Aorta (tissue), 5 donors: ENCODE measurements around the gene PSMA1. TPM values are rescaled to one million over a fixed set of nuclear protein-coding genes. Genes with fewer than 3 reads are reported as not detected.
"Not testable (repeated sequence)": the region's sequence is repeated elsewhere in the genome, so short reads cannot be mapped to it uniquely, and the experiment has no call there.

Experiments used
- ATAC-seq: fragments of 200-7000 bp; cut with Tn5 transposase; one replicate; pipeline ENCODE4 v1.9.1; 2022; ENCODE audit warnings: moderate library complexity; ENCODE audit not compliant: low FRiP score
- DNase-seq, 2 donors: peaks; one replicate each; pipeline ENCODE4 v3.0.0-alpha.2; 2020
- H3K27ac ChIP-seq, 2 donors: one replicate each; pipeline ENCODE4 v1.5.1; 2013; ENCODE audit warnings: low read length in 2 of 2, mild to moderate bottlenecking in 2 of 2, moderate library complexity in 2 of 2, control low read depth in 1 of 2, inconsistent platforms in 1 of 2, low read depth in 1 of 2
- H3K27me3 ChIP-seq, 2 donors: one replicate each; pipeline ENCODE4 v1.6.1; 2013; ENCODE audit warnings: control low read depth in 1 of 2, low read length in 1 of 2, mild to moderate bottlenecking in 1 of 2, moderate library complexity in 1 of 2; ENCODE audit not compliant: insufficient read depth in 2 of 2, control insufficient read depth in 1 of 2
- H3K36me3 ChIP-seq, 2 donors: one replicate each; pipeline ENCODE4 v1.6.1; 2013; ENCODE audit warnings: control low read depth in 1 of 2, low read length in 1 of 2, mild to moderate bottlenecking in 1 of 2; ENCODE audit not compliant: insufficient read depth in 2 of 2, control insufficient read depth in 1 of 2
- H3K4me1 ChIP-seq, 2 donors: one replicate each; pipeline ENCODE4 v1.6.1; 2013; ENCODE audit warnings: low read length in 2 of 2, control low read depth in 1 of 2, mild to moderate bottlenecking in 1 of 2, moderate library complexity in 1 of 2; ENCODE audit not compliant: insufficient read depth in 2 of 2, control insufficient read depth in 1 of 2
- H3K4me3 ChIP-seq, 2 donors: one replicate each; pipeline ENCODE4 v1.5.1; 2013; ENCODE audit warnings: low read length in 2 of 2, control low read depth in 1 of 2, mild to moderate bottlenecking in 1 of 2
- H3K9me3 ChIP-seq: one replicate; pipeline ENCODE4 v1.6.1; 2013; ENCODE audit warnings: mild to moderate bottlenecking, low read length; ENCODE audit not compliant: control insufficient read depth
- whole genome bisulfite sequencing, 2 donors: extraction: QIAGEN DNeasy Blood & Tissue Kit; methylation state at CpG; one replicate each; pipeline ENCODE4 v1.1.7; 2013; 5-methylcytosine and 5-hydroxymethylcytosine counted together
- intact Hi-C, 2 donors: fragments of 100-400 bp; cut with DNase I; formaldehyde crosslinking; loops; one replicate each; pipeline versions ENCODE4 v1.14.2 to v1.15.0; 2022
- polyA plus RNA-seq, 2 donors: library from polyadenylated mRNA; stranded (reverse); fragments of 200-250 nt; gene quantifications; one replicate each; pipeline ENCODE4 v1.2.3, GENCODE V29; 2013
- total RNA-seq, 2 donors: library from RNA; stranded (reverse); fragmentation: NEBNext Ultra II Directional; extraction: Animal tissue kit (Norgen Biotek cat#: 25700); gene quantifications; one replicate each; pipeline ENCODE4 v1.2.1, GENCODE V29; 2021
- donor health status: healthy with polysubstance abuse.
- donor health status: Bipolar disorder and iron deficiency.
- donor health status: DM: no; HTN: no; CAD: no.
- donor health status: DM: no; HTN: no; CAD: no.
- donor health status: DM: yes; HTN: yes; CAD: no.

The PSMA1 gene
- total and polyA plus RNA-seq, 4 donors = 92.8 to 133 (median 120) TPM

DNA sequence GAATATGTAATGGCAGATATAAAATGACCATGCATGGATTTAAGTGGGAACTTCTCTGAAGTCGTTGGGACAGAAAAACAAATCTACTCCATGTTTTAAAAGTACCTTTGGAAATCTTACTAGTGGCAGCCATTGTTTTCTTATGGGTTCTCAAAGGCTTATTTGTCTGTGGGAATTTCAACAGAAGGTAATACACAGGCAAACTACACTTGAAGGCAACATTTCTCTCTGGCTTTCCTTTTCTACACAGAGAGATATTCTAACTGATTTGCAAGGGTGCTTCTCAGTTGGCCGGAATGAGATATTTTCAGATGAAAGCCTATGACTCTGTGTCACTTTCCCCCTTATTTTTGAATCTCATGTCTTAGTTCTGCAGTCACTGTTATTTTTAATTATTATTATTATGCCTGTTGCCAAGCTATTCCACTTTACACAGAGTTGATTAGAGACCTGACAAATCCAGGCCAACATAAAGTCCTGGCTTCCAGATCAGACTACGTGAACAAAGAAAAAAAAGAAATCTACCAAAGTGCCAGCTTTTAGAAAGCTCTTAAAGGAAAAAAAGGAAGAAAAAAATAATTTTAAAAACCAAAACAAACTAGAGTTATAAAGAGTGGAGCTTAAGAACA lies 18.9 kb upstream of the PSMA1 start:
- Histone ChIP-seq H3K36me3 (no peaks in the 10 kb centered on the region), H3K4me3 (peak overlapping the region in 1 of 2 donors; percentile 41), H3K27ac (peak overlapping the region; percentile 23 to 86), H3K9me3 (no peaks in the 10 kb centered on the region), H3K27me3 (no peaks in the 10 kb centered on the region), H3K4me1 (peaks cover 0 to 3% of the 10 kb centered on the region in 2 donors)
- no peak for DNase-seq
- 5 to 8% methylated on average over 3 of the region's 3 CpGs for WGBS, 2 donors
- intact Hi-C loops = loop anchor here (2.0 to 5.0 kb wide), 4 partner anchors 18 to 368 kb away; partner anchors contain the start of genes PDE3B (in 2 of the 2), CYP2R1 (in 1 of the 2) and PSMA1 (in 1 of the 2)
- ATAC-seq = no peak

DNA sequence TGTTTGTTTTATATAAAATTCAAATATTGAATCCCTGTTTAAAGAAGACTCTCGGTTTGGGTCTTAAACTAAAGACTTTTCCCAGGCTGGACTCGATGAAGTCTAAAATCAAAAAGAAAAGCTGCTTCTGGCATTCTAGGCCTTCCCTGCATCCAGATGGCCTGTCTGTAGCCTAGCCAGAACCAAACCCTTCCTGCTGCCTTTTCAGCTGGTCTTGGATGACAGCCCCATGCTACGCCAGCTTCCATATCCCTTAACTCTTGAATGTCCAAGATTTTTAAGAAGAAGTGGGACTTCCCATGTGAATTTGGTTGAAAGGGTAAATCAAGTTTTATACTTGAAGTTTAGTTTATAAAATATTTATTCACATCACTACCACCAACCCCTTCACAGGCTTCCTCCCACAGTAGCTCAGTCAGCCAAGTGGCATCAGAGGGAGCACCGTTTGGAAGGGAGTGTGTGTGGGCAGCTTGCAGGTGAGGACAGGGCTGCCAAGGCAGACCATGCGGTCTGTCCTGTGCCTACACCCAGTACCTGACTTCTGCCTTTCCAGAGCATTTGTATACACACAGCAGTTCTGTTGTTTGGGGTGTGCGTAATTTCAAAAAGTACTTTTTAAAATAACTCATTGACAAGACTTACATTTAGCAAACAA lies 18.2 kb upstream of the PSMA1 start:
- Histone ChIP-seq H3K27ac (peak overlapping the region; percentile 23 to 100), H3K4me1 (peaks cover 0 to 3% of the 10 kb centered on the region in 2 donors), H3K27me3 (no peaks in the 10 kb centered on the region), H3K36me3 (no peaks in the 10 kb centered on the region), H3K9me3 (no peaks in the 10 kb centered on the region), H3K4me3 (no peak overlapping the region)
- 8 to 22% methylated on average over 6 of the region's 6 CpGs for WGBS, 2 donors
- intact Hi-C loops = loop anchor here (2.0 to 5.0 kb wide), 4 partner anchors 18 to 369 kb away; partner anchors contain the start of genes PDE3B (in 2 of the 2), CYP2R1 (in 1 of the 2) and PSMA1 (in 1 of the 2)
- peak in 1 of 2 donors; percentile 55 for DNase-seq
- ATAC-seq = no peak

DNA sequence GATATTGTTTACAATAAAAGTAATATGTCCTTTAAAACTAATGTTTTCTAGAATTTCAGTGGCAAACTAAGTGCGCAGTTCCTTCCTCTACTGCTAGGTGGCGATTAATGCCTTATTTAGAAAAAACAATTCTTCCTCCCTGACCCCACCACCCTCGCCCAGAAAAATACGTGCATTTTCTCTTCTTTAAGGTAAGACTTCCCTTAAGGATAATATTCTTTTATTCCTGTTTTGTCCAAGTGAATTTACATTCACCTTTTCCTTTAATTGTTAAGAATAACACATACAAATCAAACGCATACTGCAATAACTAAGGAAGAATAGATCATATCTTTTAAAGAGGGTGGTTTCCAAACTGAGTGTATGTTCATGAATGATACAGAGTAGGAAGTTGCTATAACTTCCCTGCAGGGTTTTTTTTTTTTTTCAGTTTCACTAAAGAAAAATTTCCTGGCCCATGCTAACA lies 17.0 kb upstream of the PSMA1 start:
- Histone ChIP-seq H3K27me3 (no peaks in the 10 kb centered on the region), H3K4me1 (peaks cover 0 to 3% of the 10 kb centered on the region in 2 donors), H3K27ac (no peak overlapping the region), H3K4me3 (no peak overlapping the region), H3K36me3 (no peaks in the 10 kb centered on the region), H3K9me3 (no peaks in the 10 kb centered on the region)
- ATAC-seq = peak; percentile 62
- peak in 1 of 2 donors; percentile 47 for DNase-seq
- WGBS, 2 donors = 6 to 9% methylated on average over 5 of the region's 5 CpGs
- intact Hi-C loops = loop anchor here (2.0 to 5.0 kb wide), 4 partner anchors 105 to 370 kb away; partner anchors contain the start of genes PDE3B (in 2 of the 2) and CYP2R1 (in 1 of the 2)

DNA sequence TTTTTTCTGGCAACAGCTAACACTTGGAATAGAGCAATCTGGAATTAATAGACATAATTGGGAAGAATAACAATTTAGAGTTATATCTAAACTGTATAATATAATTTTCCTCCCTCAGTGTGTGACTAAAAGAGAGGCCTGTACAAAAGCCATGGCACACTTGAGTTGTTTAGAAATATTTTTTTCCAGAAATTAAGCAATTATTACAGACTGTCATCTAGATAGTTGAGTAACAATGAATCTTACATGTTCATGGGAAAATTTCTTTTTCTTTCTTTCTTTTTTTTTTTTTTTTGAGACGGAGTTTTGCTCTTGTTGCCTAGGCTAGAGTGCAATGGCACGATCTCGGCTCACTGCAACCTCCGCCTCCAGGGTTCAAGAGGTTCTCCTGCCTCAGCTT lies 15.0 kb upstream of the PSMA1 start:
- not testable (repeated sequence) for H3K27me3 ChIP-seq, ATAC-seq, H3K4me3 ChIP-seq, H3K27ac ChIP-seq, H3K4me1 ChIP-seq, DNase-seq, H3K36me3 ChIP-seq, H3K9me3 ChIP-seq
- intact Hi-C loops = loop anchor here (5.0 kb wide), 3 partner anchors 107 to 372 kb away; partner anchors contain the start of genes PDE3B (in 2 of the 2) and CYP2R1 (in 1 of the 2)
- WGBS, 2 donors = 94 to 97% methylated on average over 4 of the region's 4 CpGs

DNA sequence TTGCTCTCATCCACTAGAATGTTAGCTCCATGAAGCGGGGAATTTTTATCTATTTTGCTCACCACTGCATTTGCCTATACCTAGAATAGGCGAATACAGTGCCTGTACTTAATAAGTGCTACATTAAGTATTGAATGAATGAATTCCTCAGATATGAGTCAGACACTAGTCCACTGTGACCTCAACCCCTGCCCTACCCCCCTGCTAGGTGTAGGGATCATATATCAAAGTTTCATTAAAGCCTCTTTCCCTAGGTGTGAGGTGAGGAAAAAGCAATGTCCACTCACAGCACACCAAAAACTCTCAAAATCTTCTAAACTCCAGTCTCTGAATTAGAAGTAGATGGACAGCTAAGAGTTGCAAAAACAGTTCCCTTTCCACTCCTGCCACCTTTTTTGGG lies 9.8 kb upstream of the PSMA1 start:
- H3K9me3 ChIP-seq = no peaks in the 10 kb centered on the region
- DNase-seq = no peak
- no peak overlapping the region for H3K4me3 ChIP-seq
- 95% methylated on average over 2 of the region's 2 CpGs for WGBS, 2 donors
- H3K4me1 ChIP-seq = no peaks in the 10 kb centered on the region
- no peaks in the 10 kb centered on the region for H3K27me3 ChIP-seq
- H3K27ac ChIP-seq = no peak overlapping the region
- intact Hi-C loops = no loop called here
- no peaks in the 10 kb centered on the region for H3K36me3 ChIP-seq
- no peak for ATAC-seq

DNA sequence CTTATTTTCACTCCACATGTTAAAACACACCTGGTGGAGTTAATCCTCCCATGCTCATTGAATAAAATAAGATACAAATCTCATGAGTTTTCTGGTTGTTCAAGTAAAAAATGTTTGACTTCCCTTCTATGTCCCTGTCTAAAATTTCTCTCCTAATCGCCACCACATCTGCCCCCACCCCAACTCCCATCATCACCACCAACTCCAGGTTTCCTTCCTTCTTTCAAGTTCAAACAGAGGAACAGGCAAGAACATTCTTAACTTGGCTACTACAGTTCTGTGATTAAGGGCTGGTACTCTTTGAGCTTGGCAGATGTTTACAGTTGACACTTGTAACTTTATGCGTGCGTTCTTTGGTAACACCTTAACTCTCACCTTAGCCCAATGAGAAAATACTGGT lies 9.1 kb upstream of the PSMA1 start:
- ATAC-seq = no peak
- Histone ChIP-seq H3K27me3 (no peaks in the 10 kb centered on the region), H3K27ac (no peak overlapping the region), H3K36me3 (no peaks in the 10 kb centered on the region), H3K9me3 (no peaks in the 10 kb centered on the region), H3K4me3 (no peak overlapping the region), H3K4me1 (no peaks in the 10 kb centered on the region)
- intact Hi-C loops = no loop called here
- no peak for DNase-seq
- 94% methylated on average over 3 of the region's 3 CpGs for WGBS, 2 donors

DNA sequence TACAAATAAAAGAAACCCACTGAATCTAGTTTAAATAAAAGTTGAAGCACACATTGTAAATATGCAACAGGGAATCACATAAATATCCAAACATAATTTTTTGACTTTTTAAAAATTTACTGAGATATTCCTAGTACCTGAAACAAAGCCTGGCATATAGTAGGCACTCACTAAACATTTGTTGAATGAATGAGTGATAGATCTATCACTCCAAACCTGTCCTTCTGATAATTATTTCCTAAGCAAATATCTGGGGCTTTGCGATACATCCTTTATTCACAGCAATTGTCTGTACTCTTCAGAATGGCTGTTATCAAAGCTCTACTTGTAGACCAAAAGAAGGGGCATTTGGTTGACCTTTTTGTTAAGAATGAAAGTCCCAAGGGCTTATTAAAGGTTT lies 2.6 kb upstream of the PSMA1 start:
- Histone ChIP-seq H3K27ac (no peak overlapping the region), H3K4me3 (no peak overlapping the region), H3K4me1 (peaks cover 0 to 4% of the 10 kb centered on the region in 2 donors), H3K9me3 (no peaks in the 10 kb centered on the region), H3K36me3 (no peaks in the 10 kb centered on the region), H3K27me3 (no peaks in the 10 kb centered on the region)
- intact Hi-C loops = loop anchor here (5.0 kb wide), 2 partner anchors 120 to 370 kb away; partner anchors contain the start of genes CYP2R1 (in 1 of the 2) and PDE3B (in 1 of the 2)
- DNase-seq (no peak), ATAC-seq (no peak)
- 97% methylated on average over 1 of the region's 1 CpG for WGBS, 2 donors

DNA sequence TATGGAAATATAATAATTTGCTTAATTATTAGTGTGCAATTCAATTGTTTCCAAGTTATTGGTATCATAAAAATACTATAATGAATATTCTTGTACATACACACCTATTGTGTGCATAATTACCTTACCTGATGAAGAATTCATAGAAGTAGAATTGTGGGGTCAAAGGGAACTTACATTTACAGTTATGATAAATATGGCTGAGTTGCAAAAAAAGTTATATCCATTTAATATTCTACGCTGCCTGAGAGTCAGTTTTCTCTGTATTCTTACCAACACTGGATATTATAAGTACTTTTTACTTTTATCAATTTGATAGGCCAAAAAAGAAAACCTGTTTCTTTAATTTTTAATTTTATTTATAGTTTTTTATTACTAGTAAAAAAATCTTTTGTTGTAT lies 2.1 kb upstream of the PSMA1 start:
- H3K9me3 ChIP-seq = no peaks in the 10 kb centered on the region
- ATAC-seq = no peak
- no peak overlapping the region for H3K27ac ChIP-seq
- WGBS, 2 donors = 95 to 100% methylated on average over 1 of the region's 1 CpG
- no peaks in the 10 kb centered on the region for H3K27me3 ChIP-seq
- intact Hi-C loops = loop anchor here (5.0 kb wide), 2 partner anchors 120 to 370 kb away; partner anchors contain the start of genes CYP2R1 (in 1 of the 2) and PDE3B (in 1 of the 2)
- H3K4me1 ChIP-seq = peaks cover 0 to 4% of the 10 kb centered on the region in 2 donors
- H3K36me3 ChIP-seq = no peaks in the 10 kb centered on the region
- no peak for DNase-seq
- H3K4me3 ChIP-seq = no peak overlapping the region
